PC-9 (cell line): ENCODE measurements around the gene LYRM2. TPM values are rescaled to one million over a fixed set of nuclear protein-coding genes. Genes with fewer than 3 reads are reported as not detected.

ENCODE experiments used
- BruUV-seq: library from RNA; stranded (reverse); fragments of 400-500 nt; replicated peaks from 2 replicates; lab custom pipeline; 2021; lab: Mats Ljungman, UMichigan
- CTCF ChIA-PET: fragments of 300-600 bp; sonication (Branson Sonifier 250); formaldehyde crosslinking; loops from one replicate; lab custom pipeline; 2022; ENCODE audit warnings: antibody characterized with exemption; lab: Charles Lee
- POLR2A ChIA-PET: fragments of 300-600 bp; sonication (Branson Sonifier 250); formaldehyde crosslinking; loops from one replicate; lab custom pipeline; 2022; ENCODE audit warnings: antibody characterized with exemption; ENCODE audit not compliant: unreplicated experiment; lab: Charles Lee
- DNase-seq, 2 experiments: peaks; one replicate each; pipeline versions ENCODE4 v3.0.0 to v3.0.0-alpha.2; 2015 to 2022; ENCODE audit warnings: mixed read lengths in 1 of 2
- H2AFZ ChIP-seq: fragments of 200-600 bp; sonication (generic); 2 replicates; pipeline ENCODE4 v1.8.1; 2017; ENCODE audit warnings: antibody characterized with exemption
- H3F3A ChIP-seq: fragments of 200-600 bp; sonication (generic); 2 replicates; pipeline ENCODE4 v1.8.1; 2017; ENCODE audit warnings: antibody characterized with exemption, mild to moderate bottlenecking, low read depth; ENCODE audit not compliant: insufficient read depth
- H3K27ac ChIP-seq: fragments of 200-600 bp; sonication (generic); 2 replicates; pipeline ENCODE4 v1.6.1; 2016; ENCODE audit warnings: mixed run types
- H3K27me3 ChIP-seq: fragments of 200-600 bp; sonication (generic); 2 replicates; pipeline ENCODE4 v1.6.1; 2016; ENCODE audit warnings: low read depth, mixed run types; ENCODE audit not compliant: insufficient read depth
- H3K36me3 ChIP-seq: fragments of 200-600 bp; sonication (generic); 2 replicates; pipeline ENCODE4 v1.6.1; 2016; ENCODE audit warnings: low read depth, mixed run types
- H3K4me1 ChIP-seq: fragments of 200-600 bp; sonication (generic); replicated peaks from 2 replicates; pipeline ENCODE4 v1.6.1; 2016; ENCODE audit warnings: mixed run types; ENCODE audit not compliant: insufficient read depth
- H3K4me2 ChIP-seq: fragments of 200-600 bp; sonication (generic); 2 replicates; pipeline ENCODE4 v1.6.1; 2017; ENCODE audit warnings: mixed run types
- H3K4me3 ChIP-seq: fragments of 200-600 bp; sonication (generic); 2 replicates; pipeline ENCODE4 v1.6.1; 2016; ENCODE audit warnings: mixed run types
- H3K79me2 ChIP-seq: fragments of 200-600 bp; sonication (generic); 2 replicates; pipeline ENCODE4 v1.6.1; 2017; ENCODE audit warnings: low read depth, mixed run types
- H3K9me2 ChIP-seq: fragments of 200-600 bp; sonication (generic); 2 replicates; pipeline ENCODE4 v1.8.1; 2017; ENCODE audit warnings: mild to moderate bottlenecking; ENCODE audit not compliant: insufficient read depth
- H3K9me3 ChIP-seq: fragments of 200-600 bp; sonication (generic); 2 replicates; pipeline ENCODE4 v1.8.1; 2016; ENCODE audit warnings: low read depth; ENCODE audit not compliant: insufficient read depth
- H4K20me1 ChIP-seq: fragments of 200-600 bp; sonication (generic); 2 replicates; pipeline ENCODE4 v1.8.1; 2017; ENCODE audit not compliant: insufficient read depth
- EZH2 ChIP-seq: fragments of 200-600 bp; sonication (generic); IDR thresholded peaks from 2 replicates; pipeline ENCODE4 v1.8.0; 2017; ENCODE audit warnings: antibody characterized with exemption, low read depth
- intact Hi-C: fragments of 100-400 bp; cut with micrococcal nuclease; formaldehyde crosslinking; loops from one replicate; pipeline ENCODE4 v1.10.0; 2022; ENCODE audit not compliant: unreplicated experiment
- total RNA-seq: library from RNA; stranded (reverse); gene quantifications from 2 replicates; pipeline ENCODE4 v1.2.3, GENCODE V29; 2021
- TF ChIP-seq, protein P1 (sequence below): fragments of 200-600 bp; sonication (generic); conservative IDR thresholded peaks from 2 replicates; pipeline ENCODE4 v1.6.1; 2017; ENCODE audit warnings: mixed run types, antibody characterized with exemption, mild to moderate bottlenecking, moderate library complexity

The LYRM2 gene
- total RNA-seq, 1 experiment from 2014 or later: 24.2 TPM

DNA sequence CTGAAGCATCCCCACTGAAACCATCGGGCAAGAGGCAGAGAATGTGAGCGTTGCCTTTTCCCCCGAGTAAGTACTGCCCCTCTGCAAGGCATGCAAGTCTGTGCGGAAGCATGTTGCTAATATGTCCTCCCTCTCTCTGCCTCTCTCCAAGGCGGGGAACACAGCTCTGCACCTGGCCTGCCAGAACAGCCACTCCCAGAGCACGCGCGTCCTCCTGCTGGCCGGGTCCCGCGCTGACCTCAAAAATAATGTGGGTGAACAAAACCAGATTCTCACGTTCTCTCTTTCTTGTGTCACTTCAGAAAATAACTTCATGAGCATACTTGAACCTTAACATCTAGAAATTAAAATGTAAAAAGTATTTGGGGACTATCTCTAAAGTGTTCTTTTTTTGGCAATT, 26.4 kb downstream of the LYRM2 start:
- no peaks in the 10 kb centered on the region for H3K9me3 ChIP-seq
- CTCF ChIA-PET: no interaction called here
- intact Hi-C loops: loop anchor here (5.0 kb wide), 1 partner anchor 630 kb away; no protein-coding TSS in a partner anchor

DNA sequence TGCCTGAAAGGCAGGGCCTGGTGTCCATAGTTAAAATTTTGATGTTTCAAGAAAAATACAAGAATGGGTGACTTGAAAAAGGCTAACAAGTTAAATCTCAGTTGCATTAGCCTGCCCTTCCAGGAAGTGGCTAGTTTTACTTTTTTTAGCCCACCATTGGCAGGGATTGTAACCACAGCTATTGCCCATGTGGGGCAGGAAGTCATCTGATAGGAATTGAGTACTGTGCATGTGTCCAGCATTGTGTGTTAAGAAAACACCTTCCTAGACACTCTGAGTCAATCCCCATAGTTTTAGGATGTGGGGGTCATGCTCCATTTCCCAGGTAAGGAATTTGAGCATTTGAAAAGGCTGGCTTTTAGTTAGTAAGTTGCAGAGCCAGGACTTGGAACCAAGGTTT, 26.9 kb downstream of the LYRM2 start:
- no peaks in the 10 kb centered on the region for H3K79me2 ChIP-seq
- no peak overlapping the region for H3K27ac ChIP-seq
- ChIA-PET CTCF (no interaction called here), POLR2A (no interaction called here)
- no peaks in the 10 kb centered on the region for H3K27me3 ChIP-seq
- no peak for DNase-seq
- intact Hi-C loops: loop anchor here (5.0 kb wide), 1 partner anchor 629 kb away; no protein-coding TSS in a partner anchor
- no peak overlapping the region for H3K4me3 ChIP-seq
- H3K4me1 ChIP-seq: no peaks in the 10 kb centered on the region
- no peaks in the 10 kb centered on the region for H3F3A ChIP-seq
- H3K9me2 ChIP-seq: no peaks in the 10 kb centered on the region
- H3K9me3 ChIP-seq: no peaks in the 10 kb centered on the region
- no peak overlapping the region for H2AFZ ChIP-seq
- no TSS peak for BruUV-seq
- no peaks in the 10 kb centered on the region for H4K20me1 ChIP-seq
- TF ChIP-seq EZH2: no peak
- no peak overlapping the region for H3K4me2 ChIP-seq
- no peaks in the 10 kb centered on the region for H3K36me3 ChIP-seq

More for the DNA sequence above, 26.4 kb downstream of the LYRM2 start:
- Histone ChIP-seq H3K36me3 (no peaks in the 10 kb centered on the region), H3K27ac (no peak overlapping the region), H3K27me3 (no peaks in the 10 kb centered on the region), H3K79me2 (no peaks in the 10 kb centered on the region), H3K4me3 (no peak overlapping the region), H3K4me2 (no peak overlapping the region), H3F3A (no peaks in the 10 kb centered on the region), H3K9me2 (no peaks in the 10 kb centered on the region), H2AFZ (no peak overlapping the region), H3K4me1 (no peaks in the 10 kb centered on the region), H4K20me1 (no peaks in the 10 kb centered on the region)
- TF ChIP-seq, protein P1, sequence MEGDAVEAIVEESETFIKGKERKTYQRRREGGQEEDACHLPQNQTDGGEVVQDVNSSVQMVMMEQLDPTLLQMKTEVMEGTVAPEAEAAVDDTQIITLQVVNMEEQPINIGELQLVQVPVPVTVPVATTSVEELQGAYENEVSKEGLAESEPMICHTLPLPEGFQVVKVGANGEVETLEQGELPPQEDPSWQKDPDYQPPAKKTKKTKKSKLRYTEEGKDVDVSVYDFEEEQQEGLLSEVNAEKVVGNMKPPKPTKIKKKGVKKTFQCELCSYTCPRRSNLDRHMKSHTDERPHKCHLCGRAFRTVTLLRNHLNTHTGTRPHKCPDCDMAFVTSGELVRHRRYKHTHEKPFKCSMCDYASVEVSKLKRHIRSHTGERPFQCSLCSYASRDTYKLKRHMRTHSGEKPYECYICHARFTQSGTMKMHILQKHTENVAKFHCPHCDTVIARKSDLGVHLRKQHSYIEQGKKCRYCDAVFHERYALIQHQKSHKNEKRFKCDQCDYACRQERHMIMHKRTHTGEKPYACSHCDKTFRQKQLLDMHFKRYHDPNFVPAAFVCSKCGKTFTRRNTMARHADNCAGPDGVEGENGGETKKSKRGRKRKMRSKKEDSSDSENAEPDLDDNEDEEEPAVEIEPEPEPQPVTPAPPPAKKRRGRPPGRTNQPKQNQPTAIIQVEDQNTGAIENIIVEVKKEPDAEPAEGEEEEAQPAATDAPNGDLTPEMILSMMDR: no peak
- no peak for TF ChIP-seq EZH2
- no TSS peak for BruUV-seq
- POLR2A ChIA-PET: no interaction called here
- DNase-seq: no peak

DNA sequence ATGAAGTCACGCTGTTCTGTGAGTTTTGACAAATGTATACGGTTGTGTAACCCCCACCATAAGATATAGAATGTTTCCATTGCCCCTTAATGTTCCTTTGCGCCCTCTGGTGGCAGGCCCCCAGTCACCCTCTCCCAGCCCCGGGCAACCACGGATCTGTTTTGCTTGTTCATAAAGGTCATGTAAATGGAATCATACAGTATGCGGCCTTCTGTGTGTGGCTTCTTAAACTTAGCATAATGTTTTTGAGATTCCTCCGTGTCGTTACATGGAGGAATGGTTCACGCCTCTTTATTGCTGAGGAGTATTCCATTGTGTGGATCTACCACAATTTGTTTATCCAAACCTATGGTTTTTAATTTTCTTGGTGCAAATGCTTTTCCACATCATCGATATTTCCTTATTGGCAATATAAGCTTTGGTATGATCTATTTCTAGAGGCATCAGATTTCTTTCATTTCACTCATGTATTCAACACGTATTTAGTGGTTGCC, 28.4 kb downstream of the LYRM2 start:
- no peaks in the 10 kb centered on the region for H3K36me3 ChIP-seq
- no peaks in the 10 kb centered on the region for H3K9me2 ChIP-seq
- POLR2A ChIA-PET: no interaction called here
- no peak overlapping the region for H2AFZ ChIP-seq
- intact Hi-C loops: loop anchor here (1.0 to 5.0 kb wide), 3 partner anchors 177 to 628 kb away; partner anchors contain the start of gene ANKRD6
- H4K20me1 ChIP-seq: no peaks in the 10 kb centered on the region
- peak in 1 of 2 experiments; percentile 50 for DNase-seq
- no peak overlapping the region for H3K27ac ChIP-seq
- BruUV-seq: no TSS peak
- no peaks in the 10 kb centered on the region for H3K4me1 ChIP-seq
- H3K4me3 ChIP-seq: no peak overlapping the region
- CTCF ChIA-PET: no interaction called here
- H3K9me3 ChIP-seq: no peaks in the 10 kb centered on the region
- H3K79me2 ChIP-seq: no peaks in the 10 kb centered on the region
- no peaks in the 10 kb centered on the region for H3K27me3 ChIP-seq
- TF ChIP-seq, protein P1: peak; percentile 76
- no peak for TF ChIP-seq EZH2
- H3F3A ChIP-seq: no peaks in the 10 kb centered on the region
- no peak overlapping the region for H3K4me2 ChIP-seq

DNA sequence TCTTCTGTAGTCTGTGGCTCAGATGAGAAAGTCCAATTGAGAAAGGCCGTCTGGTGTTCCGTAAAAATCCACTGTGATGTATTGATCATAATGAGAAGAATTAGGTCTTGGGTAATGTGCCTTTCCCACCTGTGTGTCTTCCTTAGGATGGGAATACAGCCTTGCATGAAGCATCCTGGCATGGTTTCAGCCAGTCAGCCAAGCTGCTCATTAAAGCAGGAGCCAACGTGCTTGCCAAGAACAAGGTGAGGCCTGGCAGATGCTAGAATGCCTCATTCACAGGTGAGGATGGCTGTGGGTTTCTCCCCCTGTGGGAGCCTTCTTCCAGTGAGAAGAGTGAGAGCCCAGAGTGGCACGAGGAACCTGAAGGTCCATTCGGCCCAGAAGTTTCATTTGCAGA, 32.7 kb downstream of the LYRM2 start:
- Histone ChIP-seq H2AFZ (no peak overlapping the region), H3K36me3 (no peaks in the 10 kb centered on the region), H3F3A (no peaks in the 10 kb centered on the region), H3K4me3 (no peak overlapping the region), H3K9me3 (no peaks in the 10 kb centered on the region), H3K27ac (no peak overlapping the region), H3K4me2 (no peak overlapping the region), H3K79me2 (no peaks in the 10 kb centered on the region), H3K4me1 (no peaks in the 10 kb centered on the region), H3K9me2 (no peaks in the 10 kb centered on the region), H3K27me3 (no peaks in the 10 kb centered on the region), H4K20me1 (no peaks in the 10 kb centered on the region)
- POLR2A ChIA-PET: no interaction called here
- intact Hi-C loops: no loop called here
- no peak for DNase-seq
- BruUV-seq: no TSS peak
- CTCF ChIA-PET: no interaction called here
- no peak for TF ChIP-seq EZH2
- TF ChIP-seq, protein P1: no peak
